ENCODE results near the gene SFT2D3. TPM values are rescaled to one million over a fixed set of nuclear protein-coding genes. Genes with fewer than 3 reads are reported as not detected.

SFT2D3 gene
- total RNA-seq, 1 donor from 2014 or later: 6.6 TPM

DNA sequence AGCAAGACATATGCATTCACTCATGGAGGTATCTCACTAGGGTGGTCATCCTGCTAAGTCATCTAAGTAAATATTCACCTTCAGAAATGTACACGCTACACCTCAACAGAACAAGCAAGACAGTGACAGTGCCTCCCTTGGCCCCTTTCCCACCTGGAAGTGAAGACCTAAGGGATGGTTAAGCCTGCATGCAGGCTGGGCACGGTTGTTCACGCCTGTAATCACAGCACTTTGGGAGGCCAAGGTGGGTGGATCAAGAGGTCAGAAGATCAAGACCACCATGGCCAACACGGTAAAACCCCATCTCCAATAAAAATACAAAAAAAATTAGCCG, 30.4 kb upstream of the SFT2D3 start:
- Mint-ChIP-seq H3K4me3 (no peak overlapping the region), H3K4me1 (ENCODE audit: low read depth) (peaks cover 8% of the 10 kb centered on the region), H3K36me3 (ENCODE audit: low read depth) (no peaks in the 10 kb centered on the region)

DNA sequence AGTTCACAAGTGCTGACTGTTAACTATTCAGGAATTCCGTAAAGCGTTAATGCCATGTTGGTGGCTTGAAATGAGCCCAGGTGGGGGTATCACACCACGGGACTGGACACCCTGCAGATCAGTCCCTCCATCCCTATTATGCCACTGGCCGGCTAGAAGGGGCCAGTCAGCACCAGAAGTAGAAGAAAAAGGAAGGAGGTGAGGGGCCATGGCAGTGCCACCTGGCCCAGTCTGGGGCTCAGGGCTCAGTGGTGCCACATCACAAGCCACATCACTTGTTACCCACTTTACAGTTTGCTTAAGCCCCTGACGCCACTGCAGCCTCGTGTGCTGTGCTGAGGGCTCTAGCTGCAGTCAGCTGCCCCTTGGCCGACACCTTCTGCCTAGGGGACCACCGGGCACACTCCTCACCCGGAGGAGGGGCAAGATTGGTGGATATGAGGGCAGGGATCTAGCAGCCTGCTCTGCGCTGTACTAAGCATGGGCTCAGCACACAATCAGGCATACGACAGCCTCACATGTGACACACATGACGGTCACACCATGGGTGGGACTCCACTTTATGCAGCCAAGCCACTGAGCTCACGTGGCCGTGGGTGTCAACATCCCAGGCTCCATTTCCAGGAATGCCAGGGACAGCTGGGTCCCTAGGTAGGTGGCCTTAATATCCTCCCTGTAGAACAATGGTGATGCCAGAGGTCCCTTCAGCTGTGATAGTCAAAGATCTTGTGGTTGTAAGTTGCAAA, 29.6 kb upstream of the SFT2D3 start:
- peaks cover 10% of the 10 kb centered on the region for H3K4me1 Mint-ChIP-seq (ENCODE audit: low read depth)

More for the DNA sequence above, 30.4 kb upstream of the SFT2D3 start:
- DNase-seq (ENCODE audit: low spot score): no peak
- Mint-ChIP-seq H3K27me3 (ENCODE audit: insufficient read depth) (peaks cover 60% of the 10 kb centered on the region), H3K27ac (no peak overlapping the region), H3K9me3 (no peaks in the 10 kb centered on the region)
- intact Hi-C loops (cut with micrococcal nuclease): no loop called here

DNA sequence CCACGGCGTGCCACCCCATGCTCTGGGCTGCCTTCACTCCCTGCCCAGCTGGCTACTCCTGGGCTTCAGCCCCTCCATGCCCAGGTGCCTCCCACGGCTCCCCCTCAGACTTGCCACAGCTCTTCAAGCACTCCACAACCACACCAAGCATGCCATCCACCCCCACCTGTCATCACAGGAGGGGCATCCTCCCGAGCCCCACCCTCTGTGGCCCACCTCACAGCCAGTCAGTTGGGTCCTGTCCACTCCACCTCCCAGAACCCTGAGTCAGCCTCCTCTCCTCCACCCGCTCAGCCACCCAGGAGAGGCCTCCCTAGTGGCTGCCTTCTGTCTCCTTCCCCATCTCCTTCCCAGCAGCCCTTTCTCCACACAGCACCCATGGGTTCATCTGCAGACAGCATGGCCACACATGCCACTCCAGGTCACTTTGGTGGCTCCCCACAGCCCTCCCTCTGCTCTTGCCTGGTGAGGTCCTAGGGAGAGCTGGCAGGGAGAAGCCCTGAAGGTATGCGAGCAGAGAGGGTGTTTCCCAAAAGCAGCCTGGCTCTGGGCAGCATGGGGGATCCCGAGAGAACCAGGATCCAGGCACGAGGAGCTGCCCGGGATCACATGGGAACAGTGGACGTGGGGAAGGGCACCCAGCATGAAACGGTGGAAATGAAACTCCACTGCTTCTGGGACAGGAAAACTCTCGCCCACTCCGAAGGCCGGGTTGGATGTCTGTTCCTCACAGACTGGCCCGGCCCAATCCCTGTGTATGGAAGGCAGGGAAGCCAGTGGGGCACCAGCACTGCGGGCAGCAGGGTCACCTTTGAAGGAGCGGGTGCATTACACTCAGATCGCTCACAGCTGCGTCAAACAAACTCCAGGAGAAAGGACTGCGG, 28.7 kb upstream of the SFT2D3 start:
- H3K27ac Mint-ChIP-seq: no peak overlapping the region
- no peaks in the 10 kb centered on the region for H3K36me3 Mint-ChIP-seq (ENCODE audit: low read depth)
- intact Hi-C loops (cut with micrococcal nuclease): no loop called here
- H3K4me1 Mint-ChIP-seq (ENCODE audit: low read depth): peaks cover 10% of the 10 kb centered on the region
- H3K4me3 Mint-ChIP-seq: no peak overlapping the region
- DNase-seq (ENCODE audit: low spot score): no peak
- H3K27me3 Mint-ChIP-seq (ENCODE audit: insufficient read depth): peaks cover 64% of the 10 kb centered on the region
- no peaks in the 10 kb centered on the region for H3K9me3 Mint-ChIP-seq

More for the DNA sequence above, 29.6 kb upstream of the SFT2D3 start:
- no peak for DNase-seq (ENCODE audit: low spot score)
- H3K27me3 Mint-ChIP-seq (ENCODE audit: insufficient read depth): peaks cover 61% of the 10 kb centered on the region
- H3K36me3 Mint-ChIP-seq (ENCODE audit: low read depth): no peaks in the 10 kb centered on the region
- H3K9me3 Mint-ChIP-seq: no peaks in the 10 kb centered on the region
- no peak overlapping the region for H3K4me3 Mint-ChIP-seq
- no peak overlapping the region for H3K27ac Mint-ChIP-seq
- intact Hi-C loops (cut with micrococcal nuclease): no loop called here

DNA sequence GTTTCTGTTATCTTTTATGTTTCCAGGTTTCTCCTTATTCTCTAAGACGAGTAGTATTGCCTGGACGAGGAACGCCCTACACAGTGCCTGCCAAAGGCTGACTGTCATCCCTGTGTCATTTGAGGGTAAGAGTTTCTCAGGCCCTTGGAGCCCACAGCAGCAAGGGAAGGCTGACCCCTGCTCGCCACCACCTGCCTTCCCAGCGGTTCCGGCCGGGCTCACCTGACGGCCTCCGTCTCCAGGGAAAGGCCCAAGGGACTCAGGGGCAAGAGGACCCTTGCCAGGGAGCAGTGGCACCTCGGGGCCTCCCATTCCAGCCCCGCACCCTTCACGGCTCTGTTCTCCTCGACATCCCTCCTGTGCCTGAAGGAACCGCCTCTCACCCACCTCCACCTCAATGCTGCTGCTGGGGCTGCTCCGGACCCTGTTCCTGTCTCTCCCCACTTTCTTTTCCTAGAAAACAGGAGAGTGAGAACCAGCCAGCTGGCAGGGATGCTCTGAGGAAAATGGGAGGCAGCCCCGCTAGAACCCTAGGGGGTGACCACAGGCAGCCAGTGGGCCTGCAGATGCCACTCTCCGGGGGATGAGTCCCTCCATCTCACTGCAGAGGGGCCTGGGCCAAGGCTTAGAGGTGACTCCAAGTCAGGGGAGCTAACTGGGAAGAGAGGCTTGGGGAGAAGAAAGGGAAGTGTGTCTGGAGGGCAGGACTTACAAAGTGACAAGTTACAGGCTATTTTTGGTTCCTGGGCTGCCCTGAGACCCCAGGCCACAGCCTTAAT, 27.8 kb upstream of the SFT2D3 start:
- Mint-ChIP-seq H3K27me3 (ENCODE audit: insufficient read depth) (peaks cover 64% of the 10 kb centered on the region), H3K4me1 (ENCODE audit: low read depth) (peaks cover 10% of the 10 kb centered on the region), H3K36me3 (ENCODE audit: low read depth) (no peaks in the 10 kb centered on the region), H3K9me3 (no peaks in the 10 kb centered on the region), H3K4me3 (peak overlapping the region; percentile 31), H3K27ac (no peak overlapping the region)
- no peak for DNase-seq (ENCODE audit: low spot score)
- intact Hi-C loops (cut with micrococcal nuclease): no loop called here

DNA sequence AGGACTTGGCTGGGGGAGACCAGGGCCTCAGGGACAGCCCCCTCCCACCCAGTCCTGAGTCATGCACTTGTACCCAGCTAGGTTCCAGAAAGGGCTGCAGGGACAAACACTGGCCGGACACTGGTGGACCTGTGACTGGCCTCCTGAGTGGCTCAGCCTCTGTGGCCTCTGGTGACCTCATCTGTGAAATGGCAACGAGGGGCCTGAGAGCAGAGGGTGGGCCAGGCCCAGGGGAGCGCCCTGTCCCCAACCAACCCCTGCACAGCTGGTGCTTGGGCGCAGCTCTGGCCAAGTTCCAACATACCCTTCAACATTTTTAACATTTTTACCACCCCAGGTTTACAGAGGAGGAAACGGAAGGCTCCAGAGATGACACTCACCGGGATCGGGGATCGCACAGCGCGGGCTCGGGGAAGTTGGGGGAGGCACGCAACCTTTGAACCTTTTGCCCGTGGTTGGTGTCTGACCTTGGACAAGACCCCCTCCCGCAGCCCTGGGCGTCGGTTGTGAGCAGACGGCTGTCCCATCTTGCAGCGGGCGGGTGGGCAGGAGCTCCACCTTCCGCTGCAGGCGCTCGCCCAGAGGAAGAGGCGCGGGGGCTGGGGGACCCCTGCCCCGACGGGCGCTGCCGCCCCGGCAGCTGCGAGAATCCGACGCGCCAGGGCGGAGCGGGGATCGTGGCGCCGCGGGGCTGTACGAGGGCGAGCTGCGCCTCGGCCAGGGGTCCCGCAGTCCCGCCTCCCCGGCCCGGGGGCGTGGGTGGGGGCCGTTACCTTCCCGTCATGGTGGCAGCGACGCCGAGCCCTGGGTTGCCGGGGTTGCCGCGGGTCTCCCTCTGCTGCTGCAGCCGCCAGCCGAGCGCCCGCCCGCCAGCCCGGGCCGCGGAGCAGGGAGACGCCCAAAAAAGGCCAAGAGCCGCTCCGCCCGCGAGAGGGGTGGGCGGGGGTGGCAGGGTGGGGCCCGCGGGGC, 26.8 kb upstream of the SFT2D3 start:
- H3K4me3 Mint-ChIP-seq: peak overlapping the region; percentile 72
- peaks cover 10% of the 10 kb centered on the region for H3K4me1 Mint-ChIP-seq (ENCODE audit: low read depth)
- no peaks in the 10 kb centered on the region for H3K9me3 Mint-ChIP-seq
- H3K27me3 Mint-ChIP-seq (ENCODE audit: insufficient read depth): peaks cover 62% of the 10 kb centered on the region
- DNase-seq (ENCODE audit: low spot score): no peak
- no peak overlapping the region for H3K27ac Mint-ChIP-seq
- no peaks in the 10 kb centered on the region for H3K36me3 Mint-ChIP-seq (ENCODE audit: low read depth)
- intact Hi-C loops (cut with micrococcal nuclease): no loop called here

DNA sequence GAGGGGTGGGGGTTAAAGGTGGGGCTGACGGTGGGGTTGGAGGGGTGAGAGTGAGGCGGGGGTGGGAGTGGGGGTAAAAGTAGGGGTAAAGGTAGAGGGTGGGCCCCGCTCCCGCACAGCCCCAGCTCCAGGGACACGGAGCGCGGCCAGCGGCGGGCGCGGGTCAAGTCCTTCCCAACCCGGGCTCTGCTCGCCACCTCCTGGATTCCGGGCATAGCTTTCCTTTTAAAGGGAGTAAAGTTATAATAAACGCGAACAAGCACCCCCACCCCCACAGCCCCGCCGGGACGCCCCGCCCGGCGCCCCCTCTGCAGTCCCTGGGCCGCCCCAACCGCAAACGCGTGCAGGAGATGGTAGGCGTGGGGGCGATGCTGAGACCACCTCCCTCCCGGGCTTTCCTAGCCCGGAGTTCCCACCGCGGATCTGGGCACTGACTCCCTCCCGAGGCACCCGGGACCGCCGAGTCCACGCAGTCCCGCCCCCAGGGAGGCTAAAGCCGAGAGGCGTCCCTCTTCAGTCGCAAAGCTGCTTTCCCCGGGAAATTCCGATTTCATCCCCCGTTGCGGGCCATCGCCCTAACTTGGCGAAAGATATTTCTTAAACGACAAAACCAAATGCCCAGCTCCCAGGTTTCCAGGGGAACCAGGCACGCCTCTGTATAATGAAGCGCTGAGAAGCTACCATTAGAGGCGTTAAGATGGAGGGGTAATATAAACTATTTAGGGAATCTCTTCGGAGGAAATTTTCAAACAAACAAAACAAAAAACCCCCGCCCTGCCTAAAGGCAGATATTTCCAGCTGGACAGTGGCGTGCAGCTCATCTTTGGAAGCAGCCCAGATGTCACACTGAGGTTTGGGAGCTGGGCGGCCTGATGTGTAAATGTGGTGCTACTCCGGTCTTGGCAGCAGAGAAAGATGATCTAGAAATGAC, 25.7 kb upstream of the SFT2D3 start, which contains the start of gene LIMS2:
TSS of gene LIMS2 (minus strand) at position 200 of the 931 bp plus-strand sequence. CDS start 506 bp downstream, outside the sequence.
- Mint-ChIP-seq H3K4me1 (ENCODE audit: low read depth) (peaks cover 10% of the 10 kb centered on the region), H3K9me3 (no peaks in the 10 kb centered on the region), H3K27me3 (ENCODE audit: insufficient read depth) (peaks cover 53% of the 10 kb centered on the region), H3K4me3 (peak within 1 kb of the TSS; percentile 72), H3K27ac (no peak within 1 kb of the TSS), H3K36me3 (ENCODE audit: low read depth) (no peaks in the 10 kb centered on the region)
- DNase-seq (ENCODE audit: low spot score): no peak
- intact Hi-C loops (cut with micrococcal nuclease): no loop called here

DNA sequence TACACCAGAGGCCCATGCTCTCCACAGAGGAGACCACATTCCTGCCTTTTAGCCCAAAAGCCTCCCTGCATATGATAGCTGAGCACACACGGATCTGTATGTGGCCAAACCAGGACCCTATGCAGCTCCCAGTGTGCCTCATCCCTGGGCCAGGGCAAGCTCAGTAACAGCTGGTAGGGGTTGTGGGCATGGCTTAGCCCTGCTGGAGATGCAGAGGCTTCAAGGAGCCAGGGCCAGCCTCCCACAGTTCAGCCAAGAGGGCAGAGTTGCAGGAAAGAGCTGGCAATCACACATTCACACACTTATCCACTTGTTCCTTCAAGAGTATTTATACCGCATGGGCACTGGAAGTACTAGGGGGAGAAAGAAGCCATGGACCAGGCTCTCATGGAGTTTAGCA, 24.4 kb upstream of the SFT2D3 start:
- DNase-seq (ENCODE audit: low spot score): no peak
- intact Hi-C loops (cut with micrococcal nuclease): no loop called here
- peaks cover 10% of the 10 kb centered on the region for H3K4me1 Mint-ChIP-seq (ENCODE audit: low read depth)
- H3K9me3 Mint-ChIP-seq: no peaks in the 10 kb centered on the region
- H3K27me3 Mint-ChIP-seq (ENCODE audit: insufficient read depth): peaks cover 53% of the 10 kb centered on the region
- no peak overlapping the region for H3K27ac Mint-ChIP-seq
- no peak overlapping the region for H3K4me3 Mint-ChIP-seq
- H3K36me3 Mint-ChIP-seq (ENCODE audit: low read depth): no peaks in the 10 kb centered on the region

DNA sequence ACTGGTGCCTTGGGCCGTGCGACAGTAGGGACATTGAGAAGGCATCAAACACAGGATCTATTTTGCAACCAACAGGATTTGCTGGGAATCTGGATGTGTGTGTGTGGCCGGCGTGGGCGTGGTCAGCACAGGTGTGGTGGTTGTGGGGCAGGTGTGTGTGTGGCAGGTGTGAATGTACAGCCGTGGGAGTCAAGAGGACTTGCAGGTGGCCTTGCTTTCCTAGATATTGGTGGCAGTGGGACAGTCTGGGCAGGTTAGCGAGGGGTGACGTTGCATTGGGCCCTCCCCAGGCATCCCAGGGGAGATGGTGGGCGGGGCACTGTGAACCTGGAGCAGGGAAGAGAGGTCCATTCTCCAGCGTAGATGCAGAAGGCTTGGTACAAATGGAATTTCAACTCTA, 22.8 kb upstream of the SFT2D3 start:
- Mint-ChIP-seq H3K27me3 (ENCODE audit: insufficient read depth) (peaks cover 38% of the 10 kb centered on the region), H3K4me3 (no peak overlapping the region), H3K9me3 (no peaks in the 10 kb centered on the region), H3K36me3 (ENCODE audit: low read depth) (no peaks in the 10 kb centered on the region), H3K27ac (no peak overlapping the region), H3K4me1 (ENCODE audit: low read depth) (peaks cover 10% of the 10 kb centered on the region)
- intact Hi-C loops (cut with micrococcal nuclease): no loop called here
- DNase-seq (ENCODE audit: low spot score): no peak

DNA sequence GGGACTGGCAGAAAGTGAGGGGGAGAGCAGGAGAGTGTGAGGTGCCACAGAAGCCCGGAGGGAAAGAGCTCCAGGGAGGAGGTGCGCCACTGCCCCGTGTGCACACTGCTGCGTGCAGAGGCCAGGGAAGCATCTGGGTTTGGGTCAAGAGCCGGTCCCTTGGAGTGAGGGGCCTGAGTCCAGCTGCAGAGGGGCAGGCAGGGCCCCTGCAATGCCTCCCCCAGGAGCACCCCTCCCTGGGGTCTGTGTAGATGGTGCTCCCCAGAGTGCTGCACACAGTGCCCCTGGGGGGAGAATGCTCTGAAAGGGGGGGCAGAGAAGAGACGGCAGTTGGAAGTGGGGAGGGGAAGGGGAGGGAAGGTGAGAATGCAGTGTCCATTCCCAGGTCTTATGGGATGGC, 22.3 kb upstream of the SFT2D3 start:
- no peak overlapping the region for H3K4me3 Mint-ChIP-seq
- no peaks in the 10 kb centered on the region for H3K9me3 Mint-ChIP-seq
- intact Hi-C loops (cut with micrococcal nuclease): no loop called here
- no peak overlapping the region for H3K27ac Mint-ChIP-seq
- peaks cover 10% of the 10 kb centered on the region for H3K4me1 Mint-ChIP-seq (ENCODE audit: low read depth)
- DNase-seq (ENCODE audit: low spot score): no peak
- no peaks in the 10 kb centered on the region for H3K36me3 Mint-ChIP-seq (ENCODE audit: low read depth)
- peaks cover 33% of the 10 kb centered on the region for H3K27me3 Mint-ChIP-seq (ENCODE audit: insufficient read depth)

DNA sequence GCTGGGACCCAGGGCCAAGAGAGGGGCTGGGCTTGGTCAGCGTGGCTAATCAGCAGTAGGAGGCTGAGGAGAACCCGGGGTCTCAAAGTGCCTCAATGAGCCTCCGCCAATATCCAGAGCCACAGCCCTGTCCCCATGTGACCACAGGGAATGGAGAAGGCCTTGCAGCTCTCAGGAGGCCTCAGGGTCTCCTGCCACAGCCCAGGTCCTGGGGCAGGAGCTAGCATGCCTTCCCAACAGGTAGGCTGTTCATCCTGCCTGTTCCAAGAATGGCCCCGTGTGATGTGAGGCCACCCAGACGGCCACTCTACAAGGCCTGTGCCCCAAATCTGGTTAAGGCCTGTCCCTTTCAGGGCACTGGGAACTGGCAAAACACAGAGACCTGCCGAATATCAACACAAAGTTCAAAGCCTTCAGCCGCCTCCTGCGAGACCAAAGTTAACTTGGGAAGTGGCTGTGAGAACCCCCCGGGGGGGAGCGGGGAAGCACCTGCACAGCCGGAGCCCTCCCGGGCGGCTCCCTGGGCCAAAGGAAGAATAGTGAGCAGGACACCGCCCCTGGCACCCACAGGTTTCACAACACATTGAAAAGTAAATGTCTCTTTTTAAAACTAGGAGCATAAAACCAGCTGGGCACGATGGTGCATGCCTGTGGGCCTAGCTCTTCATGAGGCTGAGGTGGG, 21.5 kb upstream of the SFT2D3 start:
- Mint-ChIP-seq H3K9me3 (no peaks in the 10 kb centered on the region), H3K4me1 (ENCODE audit: low read depth) (peaks cover 5% of the 10 kb centered on the region), H3K27me3 (ENCODE audit: insufficient read depth) (peaks cover 28% of the 10 kb centered on the region), H3K4me3 (no peak overlapping the region), H3K36me3 (ENCODE audit: low read depth) (no peaks in the 10 kb centered on the region), H3K27ac (no peak overlapping the region)
- intact Hi-C loops (cut with micrococcal nuclease): no loop called here
- DNase-seq (ENCODE audit: low spot score): no peak
